HepG2 (cell line): ENCODE data around the gene ZNF207. TPM values are rescaled to one million over a fixed set of nuclear protein-coding genes. Genes with fewer than 3 reads are reported as not detected.
A peak's percentile ranks its signal among the peaks of the same experiment; 100 is the strongest.

Experiments used
- ATAC-seq: fragments of 200-7000 bp; cut with Tn5 transposase; 3 replicates; pipeline ENCODE4 v1.9.1; 2020; ENCODE audit warnings: mild to moderate bottlenecking, moderate library complexity
- BruUV-seq: library from RNA; stranded (reverse); fragments of 400-500 nt; replicated peaks from 2 replicates; lab custom pipeline; 2021; lab: Mats Ljungman, UMichigan
- CTCF ChIA-PET: fragments of 300-600 bp; formaldehyde crosslinking; extraction: SDS; loops from one replicate; lab custom pipeline; 2021; ENCODE audit warnings: low total read pairs, inconsistent platforms, low intra/inter-chr PET ratio; lab: Yijun Ruan, JAX
- POLR2A ChIA-PET: fragments of 350-600 bp; sonication (Branson Sonifier 250); formaldehyde crosslinking; loops from one replicate; lab custom pipeline; 2020; ENCODE audit warnings: antibody characterized with exemption, inconsistent platforms; lab: Yijun Ruan, JAX
- DNase-seq: peaks from one replicate; pipeline ENCODE4 v3.0.0-alpha.2; 2015; ENCODE audit warnings: low spot score
- FAIRE-seq: peaks from 3 replicates; lab custom pipeline; 2011; peaks lifted over from hg19 to GRCh38; lab: Jason Lieb, UNC
- H2AFZ ChIP-seq: one replicate; pipeline ENCODE4 v1.6.1; 2011; ENCODE audit warnings: low read length, inconsistent platforms
- H3K27ac ChIP-seq: fragments of 300-600 bp; 3 replicates; pipeline ENCODE4 v1.8.0; 2011; ENCODE audit warnings: mixed run types, mild to moderate bottlenecking, mixed read lengths, low read length, inconsistent platforms; ENCODE audit not compliant: insufficient read depth; ENCODE audit errors: extremely low read length
- H3K27me3 ChIP-seq, 2 experiments: fragments of 200-600 bp in 1 of 2; 2 replicates in 1 of 2; 3 replicates in 1 of 2; pipeline versions ENCODE4 v1.6.0 to v1.8.0; 2011; ENCODE audit warnings: low read length in 2 of 2, mild to moderate bottlenecking in 2 of 2, moderate library complexity in 2 of 2, inconsistent platforms in 1 of 2; ENCODE audit not compliant: insufficient read depth in 2 of 2, control insufficient read depth in 1 of 2
- H3K36me3 ChIP-seq, 2 experiments: fragments of 200-600 bp in 1 of 2; replicated peaks in 1 of 2; 2 replicates in 1 of 2; 3 replicates in 1 of 2; pipeline versions ENCODE4 v1.5.1 to v1.8.0; 2011; ENCODE audit warnings: low read length in 2 of 2, inconsistent platforms in 1 of 2; ENCODE audit not compliant: insufficient read depth in 2 of 2, control insufficient read depth in 1 of 2
- H3K4me1 ChIP-seq: 2 replicates; pipeline ENCODE4 v1.5.1; 2012; ENCODE audit warnings: low read length, inconsistent platforms; ENCODE audit not compliant: insufficient read depth
- H3K4me2 ChIP-seq: 2 replicates; pipeline ENCODE4 v1.6.0; 2011; ENCODE audit warnings: low read depth, low read length, inconsistent platforms
- H3K4me3 ChIP-seq, 3 experiments: fragments of 200-600 bp in 1 of 3; sonication (generic), shearing (Covaris generic) in 1 of 3; replicated peaks in 1 of 3; 2 replicates each; pipeline ENCODE4 v1.5.1; 2011 to 2016; ENCODE audit warnings: low read length in 3 of 3, inconsistent platforms in 2 of 3, low read depth in 2 of 3, mild to moderate bottlenecking in 2 of 3, control low read depth in 1 of 3, mixed read lengths in 1 of 3; ENCODE audit not compliant: insufficient read depth in 1 of 3
- H3K79me2 ChIP-seq: one replicate; pipeline ENCODE4 v1.6.1; 2011; ENCODE audit warnings: low read length, inconsistent platforms; ENCODE audit not compliant: insufficient read depth
- H3K9ac ChIP-seq: 2 replicates; pipeline ENCODE4 v1.6.0; 2011; ENCODE audit warnings: mild to moderate bottlenecking, low read depth, low read length, inconsistent platforms; ENCODE audit not compliant: insufficient read depth
- H3K9me3 ChIP-seq: 2 replicates; pipeline ENCODE4 v1.5.1; 2012; ENCODE audit warnings: mild to moderate bottlenecking, low read length
- H4K20me1 ChIP-seq: 2 replicates; pipeline ENCODE4 v1.6.0; 2011; ENCODE audit warnings: inconsistent platforms, mild to moderate bottlenecking, low read length, moderate library complexity; ENCODE audit not compliant: insufficient read depth
- CBFB ChIP-seq: sonication (generic); formaldehyde crosslinking; IDR thresholded peaks from 2 replicates; pipeline ENCODE4 v1.4.0; 2020; ENCODE audit warnings: missing genetic modification reagents
- EP300 ChIP-seq, 3 experiments: sonication (generic) in 1 of 3; formaldehyde crosslinking in 1 of 3; IDR thresholded peaks; 2 replicates each; pipeline versions ENCODE4 v1.5.1 to v1.6.1; 2011 to 2020; ENCODE audit warnings: low read depth in 2 of 3, low read length in 2 of 3, borderline replicate concordance in 1 of 3, improper control_type of control experiment in 1 of 3, mild to moderate bottlenecking in 1 of 3, missing genetic modification reagents in 1 of 3, moderate library complexity in 1 of 3
- GZF1 ChIP-seq: sonication (generic); formaldehyde crosslinking; IDR thresholded peaks from 2 replicates; pipeline ENCODE4 v1.5.1; 2020; ENCODE audit warnings: mild to moderate bottlenecking, missing genetic modification reagents
- NR2C2 ChIP-seq: sonication (generic); formaldehyde crosslinking; IDR thresholded peaks from 2 replicates; pipeline ENCODE4 v1.4.0; 2020; ENCODE audit warnings: missing genetic modification reagents, mild to moderate bottlenecking, moderate library complexity, borderline replicate concordance
- POGZ ChIP-seq: sonication (generic); formaldehyde crosslinking; IDR thresholded peaks from 2 replicates; pipeline ENCODE4 v1.4.0; 2020; ENCODE audit warnings: mild to moderate bottlenecking, missing genetic modification reagents
- TRIM22 ChIP-seq: fragments of 450-650 bp; IDR thresholded peaks from 2 replicates; pipeline ENCODE4 v1.6.1; 2017
- ZBTB33 ChIP-seq: sonication (generic); formaldehyde crosslinking; IDR thresholded peaks from 2 replicates; pipeline ENCODE4 v1.4.0; 2020; ENCODE audit warnings: missing genetic modification reagents
- ZNF101 ChIP-seq: sonication (generic); formaldehyde crosslinking; IDR thresholded peaks from 2 replicates; pipeline ENCODE4 v1.4.0; 2020; ENCODE audit warnings: mild to moderate bottlenecking, low read depth, missing genetic modification reagents, borderline replicate concordance
- WGBS: methylation state at CpG from one replicate; pipeline ENCODE4 v1.1.6; 2017; ENCODE audit warnings: low lambda C conversion rate; 5-methylcytosine and 5-hydroxymethylcytosine counted together
- in situ Hi-C: cut with HindIII; loops from 2 replicates; pipeline ENCODE4 v1.10.0; 2017; ENCODE audit warnings: low pct_unique_long_range_greater_than_20kb; ENCODE audit not compliant: extremely low pct_ligation_motif_present
- intact Hi-C: fragments of 100-400 bp; cut with micrococcal nuclease; formaldehyde crosslinking; loops from one replicate; pipeline ENCODE4 v1.10.0; 2022; ENCODE audit not compliant: unreplicated experiment
- polyA plus RNA-seq, 8 experiments: library from polyadenylated mRNA; depleted of rRNA in 3 of 8; stranded (reverse) in 7 of 8; unstranded in 1 of 8; fragments of >200 nt; fragmentation: Illumina TruSeq in 4 of 8; extraction: Trizol in 4 of 8; gene quantifications; 2 replicates each; pipeline versions ENCODE4 v1.2.1 to v1.2.3, GENCODE V29; 2011 to 2016; ENCODE audit warnings: low read depth in 4 of 8, missing spikeins in 1 of 8, mixed read lengths in 1 of 8; ENCODE audit not compliant: insufficient read depth in 1 of 8
- total RNA-seq, 5 experiments: library from RNA; depleted of rRNA; stranded (reverse); fragments of >200 nt; fragmentation: Illumina TruSeq; extraction: Trizol; gene quantifications; 2 replicates each; pipeline ENCODE4 v1.2.3, GENCODE V29; 2016; ENCODE audit warnings: low read depth in 1 of 5
- TF ChIP-seq, protein P1 (sequence below): sonication (generic); formaldehyde crosslinking; IDR thresholded peaks from 2 replicates; pipeline ENCODE4 v1.4.0; 2020; ENCODE audit warnings: missing genetic modification reagents, borderline replicate concordance
- TF ChIP-seq, protein P2 (sequence below): sonication (generic); formaldehyde crosslinking; IDR thresholded peaks from 2 replicates; pipeline ENCODE4 v1.9.0; 2021; ENCODE audit warnings: missing genetic modification reagents, mild to moderate bottlenecking, borderline replicate concordance

The ZNF207 gene
- total and polyA plus RNA-seq, 2 of the 13 experiments (the other 11 are each of a cell fraction or from before 2014, with no cell fraction given): 150 to 164 TPM

DNA sequence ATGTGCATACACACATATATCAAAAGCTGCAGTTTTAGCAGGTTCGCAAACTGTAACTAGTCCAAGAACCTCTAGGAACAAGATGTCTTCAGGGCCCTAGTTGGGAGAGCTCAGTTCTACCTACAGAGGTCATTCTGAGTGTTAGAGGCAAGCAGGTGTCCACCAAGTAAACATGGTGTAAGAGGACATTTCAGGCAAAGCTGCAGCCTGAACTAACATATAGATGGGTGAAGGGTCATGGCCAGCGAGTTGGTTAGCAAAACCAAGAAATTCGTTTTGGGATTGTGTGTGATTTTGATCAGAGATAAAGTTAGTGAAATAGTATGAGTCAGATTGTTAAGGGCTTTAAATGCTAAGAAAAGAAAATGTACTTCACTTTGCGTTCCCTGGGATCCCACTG is 32.6 kb upstream of the ZNF207 start:
- 23% methylated on average over 4 of the region's 4 CpGs for WGBS
- BruUV-seq: no TSS peak
- H3K4me3 ChIP-seq: no peak overlapping the region
- in situ Hi-C loops (no loop called here), intact Hi-C loops (no loop called here)
- no peak overlapping the region for H3K9ac ChIP-seq
- no peak for DNase-seq
- ATAC-seq: no peak
- peak overlapping the region; percentile 17 for H3K27ac ChIP-seq
- H2AFZ ChIP-seq: no peak overlapping the region
- no peak for FAIRE-seq
- H3K27me3 ChIP-seq: peaks cover 3 to 11% of the 10 kb centered on the region in 2 experiments; a peak in 4 of 5 replicates
- no peaks in the 10 kb centered on the region for H3K9me3 ChIP-seq
- H3K79me2 ChIP-seq: no peaks in the 10 kb centered on the region
- POLR2A ChIA-PET: no interaction called here
- H3K36me3 ChIP-seq: no peaks in the 10 kb centered on the region
- H3K4me2 ChIP-seq: peak overlapping the region; percentile 44
- peaks cover 54% of the 10 kb centered on the region for H3K4me1 ChIP-seq
- CTCF ChIA-PET: no interaction called here
- no peaks in the 10 kb centered on the region for H4K20me1 ChIP-seq
- no peak for TF ChIP-seq GZF1 (CRISPR knock-in tag)
- TF ChIP-seq CBFB: no peak
- no peak for TF ChIP-seq POGZ (CRISPR knock-in tag)
- 0 out of 4 replicates have a peak, but pooled peaks of 1 of the 2 experiments have one; percentile 16 for TF ChIP-seq EP300 (IDR thresholded peaks at IDR 0.05; ENCODE audit: low read depth in 2 of 2, low read length in 2 of 2)
- no peak for TF ChIP-seq EP300 (CRISPR knock-in tag; IDR thresholded peaks at IDR 0.05; ENCODE audit: borderline replicate concordance)
- peak; percentile 28; the same call in 1 of the 2 replicates for TF ChIP-seq NR2C2 (CRISPR knock-in tag)
- TF ChIP-seq, protein P1, sequence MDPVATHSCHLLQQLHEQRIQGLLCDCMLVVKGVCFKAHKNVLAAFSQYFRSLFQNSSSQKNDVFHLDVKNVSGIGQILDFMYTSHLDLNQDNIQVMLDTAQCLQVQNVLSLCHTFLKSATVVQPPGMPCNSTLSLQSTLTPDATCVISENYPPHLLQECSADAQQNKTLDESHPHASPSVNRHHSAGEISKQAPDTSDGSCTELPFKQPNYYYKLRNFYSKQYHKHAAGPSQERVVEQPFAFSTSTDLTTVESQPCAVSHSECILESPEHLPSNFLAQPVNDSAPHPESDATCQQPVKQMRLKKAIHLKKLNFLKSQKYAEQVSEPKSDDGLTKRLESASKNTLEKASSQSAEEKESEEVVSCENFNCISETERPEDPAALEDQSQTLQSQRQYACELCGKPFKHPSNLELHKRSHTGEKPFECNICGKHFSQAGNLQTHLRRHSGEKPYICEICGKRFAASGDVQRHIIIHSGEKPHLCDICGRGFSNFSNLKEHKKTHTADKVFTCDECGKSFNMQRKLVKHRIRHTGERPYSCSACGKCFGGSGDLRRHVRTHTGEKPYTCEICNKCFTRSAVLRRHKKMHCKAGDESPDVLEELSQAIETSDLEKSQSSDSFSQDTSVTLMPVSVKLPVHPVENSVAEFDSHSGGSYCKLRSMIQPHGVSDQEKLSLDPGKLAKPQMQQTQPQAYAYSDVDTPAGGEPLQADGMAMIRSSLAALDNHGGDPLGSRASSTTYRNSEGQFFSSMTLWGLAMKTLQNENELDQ: no peak
- no peak for TF ChIP-seq TRIM22
- TF ChIP-seq ZNF101 (CRISPR knock-in tag): no peak
- TF ChIP-seq, protein P2, sequence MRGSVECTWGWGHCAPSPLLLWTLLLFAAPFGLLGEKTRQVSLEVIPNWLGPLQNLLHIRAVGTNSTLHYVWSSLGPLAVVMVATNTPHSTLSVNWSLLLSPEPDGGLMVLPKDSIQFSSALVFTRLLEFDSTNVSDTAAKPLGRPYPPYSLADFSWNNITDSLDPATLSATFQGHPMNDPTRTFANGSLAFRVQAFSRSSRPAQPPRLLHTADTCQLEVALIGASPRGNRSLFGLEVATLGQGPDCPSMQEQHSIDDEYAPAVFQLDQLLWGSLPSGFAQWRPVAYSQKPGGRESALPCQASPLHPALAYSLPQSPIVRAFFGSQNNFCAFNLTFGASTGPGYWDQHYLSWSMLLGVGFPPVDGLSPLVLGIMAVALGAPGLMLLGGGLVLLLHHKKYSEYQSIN (CRISPR knock-in tag): no peak
- no peak for TF ChIP-seq ZBTB33 (CRISPR knock-in tag)
